22Rv1 (cell line): ENCODE results near the gene AGAP1.
"Not testable (repeated sequence)": the region's sequence is repeated elsewhere in the genome, so short reads cannot be mapped to it uniquely, and the experiment has no call there.

Source experiments
- H3K27ac ChIP-seq: fragments of 450-650 bp; 2 replicates; pipeline ENCODE4 v1.5.1; 2017
- ZFX ChIP-seq: fragments of 450-650 bp; IDR thresholded peaks from 2 replicates; pipeline ENCODE4 v1.6.1; 2017; ENCODE audit warnings: antibody characterized with exemption, borderline replicate concordance
- TF ChIP-seq, protein P1 (sequence below): fragments of 450-650 bp; IDR thresholded peaks from 2 replicates; pipeline ENCODE4 v1.5.1; 2017; ENCODE audit warnings: mild to moderate bottlenecking

AGAP1 gene

DNA sequence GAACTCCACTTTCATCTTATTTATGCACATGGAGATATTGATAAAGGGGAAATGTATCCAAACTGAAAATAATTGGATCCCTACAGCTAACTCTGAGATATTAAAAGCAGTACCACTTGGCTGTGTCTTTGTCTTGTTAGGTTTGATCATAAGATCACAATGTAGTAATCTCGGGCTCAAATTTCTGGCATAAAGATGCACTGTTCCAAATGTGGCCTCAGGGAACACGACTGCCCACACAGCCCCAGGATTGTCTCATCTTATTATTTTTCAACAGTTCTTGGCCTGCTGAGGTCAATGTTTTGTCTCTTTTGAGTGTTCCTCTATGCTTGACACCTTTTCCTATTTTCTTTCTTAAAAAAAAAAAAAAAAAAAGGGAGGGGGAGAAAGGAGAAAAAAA is 560.3 kb downstream of the AGAP1 start:
- no peak for TF ChIP-seq ZFX
- TF ChIP-seq, protein P1, sequence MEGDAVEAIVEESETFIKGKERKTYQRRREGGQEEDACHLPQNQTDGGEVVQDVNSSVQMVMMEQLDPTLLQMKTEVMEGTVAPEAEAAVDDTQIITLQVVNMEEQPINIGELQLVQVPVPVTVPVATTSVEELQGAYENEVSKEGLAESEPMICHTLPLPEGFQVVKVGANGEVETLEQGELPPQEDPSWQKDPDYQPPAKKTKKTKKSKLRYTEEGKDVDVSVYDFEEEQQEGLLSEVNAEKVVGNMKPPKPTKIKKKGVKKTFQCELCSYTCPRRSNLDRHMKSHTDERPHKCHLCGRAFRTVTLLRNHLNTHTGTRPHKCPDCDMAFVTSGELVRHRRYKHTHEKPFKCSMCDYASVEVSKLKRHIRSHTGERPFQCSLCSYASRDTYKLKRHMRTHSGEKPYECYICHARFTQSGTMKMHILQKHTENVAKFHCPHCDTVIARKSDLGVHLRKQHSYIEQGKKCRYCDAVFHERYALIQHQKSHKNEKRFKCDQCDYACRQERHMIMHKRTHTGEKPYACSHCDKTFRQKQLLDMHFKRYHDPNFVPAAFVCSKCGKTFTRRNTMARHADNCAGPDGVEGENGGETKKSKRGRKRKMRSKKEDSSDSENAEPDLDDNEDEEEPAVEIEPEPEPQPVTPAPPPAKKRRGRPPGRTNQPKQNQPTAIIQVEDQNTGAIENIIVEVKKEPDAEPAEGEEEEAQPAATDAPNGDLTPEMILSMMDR, result no peak
- no peak overlapping the region for H3K27ac ChIP-seq

DNA sequence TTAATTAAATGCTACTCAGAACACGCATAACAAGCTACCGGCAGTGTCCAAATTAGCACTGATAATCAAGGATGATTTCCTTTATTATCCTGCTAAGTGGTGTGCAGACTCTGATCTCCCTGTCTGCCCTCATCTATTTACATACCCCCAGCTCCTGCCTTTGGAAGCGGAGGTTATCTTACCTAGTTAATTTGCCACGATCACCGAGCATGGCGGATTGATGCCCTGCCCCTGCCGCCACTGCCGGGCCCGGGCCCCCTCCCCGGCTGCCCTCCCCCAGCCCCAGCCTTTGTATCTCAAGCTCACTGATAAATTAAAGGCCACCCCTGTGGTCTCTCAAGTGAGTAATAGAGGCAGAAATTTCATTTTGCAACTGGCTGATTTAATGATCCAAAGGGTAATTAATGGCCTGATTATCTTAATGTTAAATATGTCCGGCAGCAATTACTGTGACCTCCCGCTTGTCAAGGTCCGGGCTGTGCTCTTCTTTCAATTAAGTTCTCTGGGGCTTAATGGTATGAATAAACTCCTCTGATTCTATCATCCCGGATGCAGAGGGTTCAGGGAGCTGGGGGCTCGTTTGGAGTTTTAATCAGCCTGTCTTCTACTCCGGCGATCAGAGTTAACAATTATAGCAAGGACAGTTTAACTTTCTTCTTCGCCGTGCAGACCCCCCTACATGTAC is 560.9 kb downstream of the AGAP1 start:
- no peak for TF ChIP-seq ZFX
- TF ChIP-seq, protein P1, result no peak

DNA sequence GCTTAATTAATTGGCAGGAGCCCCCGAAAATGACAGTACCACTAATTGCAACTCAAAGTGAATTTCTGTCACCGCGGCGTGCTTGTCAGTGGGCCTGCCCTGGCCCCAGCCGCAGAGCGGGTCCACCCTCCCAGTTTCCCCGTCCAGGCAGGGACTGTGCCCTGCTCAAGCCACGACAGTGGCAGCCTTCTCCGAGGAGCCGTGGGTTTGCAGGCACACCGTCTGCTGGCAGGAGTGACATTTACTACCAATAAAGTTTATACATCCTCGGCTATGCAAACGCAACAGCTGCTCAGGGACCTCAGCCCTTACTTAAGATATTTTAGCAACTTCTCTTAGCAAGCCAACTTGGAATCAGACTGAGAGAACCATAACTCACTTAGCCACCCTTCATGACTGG is 561.6 kb downstream of the AGAP1 start:
- H3K27ac ChIP-seq, result no peak overlapping the region
- no peak for TF ChIP-seq ZFX
- TF ChIP-seq, protein P1, result no peak

More for the DNA sequence above, 560.9 kb downstream of the AGAP1 start:
- H3K27ac ChIP-seq, result no peak overlapping the region

DNA sequence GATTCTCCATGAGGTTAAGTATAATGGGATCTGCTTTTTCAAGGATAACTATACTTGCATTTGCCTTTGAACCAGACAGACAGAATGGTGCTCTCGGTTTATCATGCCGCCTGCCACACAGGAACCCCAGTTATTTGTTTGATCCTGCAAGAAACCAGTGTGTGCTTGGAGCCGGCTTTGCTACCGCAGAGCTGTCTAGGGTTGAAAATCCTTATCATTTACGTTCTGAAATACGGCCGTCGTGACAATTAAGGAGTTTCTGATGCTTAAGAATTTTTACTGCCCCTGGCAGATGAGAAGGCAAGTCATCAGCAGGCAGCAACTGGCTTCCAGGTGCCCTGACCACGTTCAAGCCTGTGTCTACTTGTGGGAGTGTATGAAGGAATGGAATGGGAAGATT is 562.3 kb downstream of the AGAP1 start:
- TF ChIP-seq, protein P1, result no peak
- TF ChIP-seq ZFX, result no peak

DNA sequence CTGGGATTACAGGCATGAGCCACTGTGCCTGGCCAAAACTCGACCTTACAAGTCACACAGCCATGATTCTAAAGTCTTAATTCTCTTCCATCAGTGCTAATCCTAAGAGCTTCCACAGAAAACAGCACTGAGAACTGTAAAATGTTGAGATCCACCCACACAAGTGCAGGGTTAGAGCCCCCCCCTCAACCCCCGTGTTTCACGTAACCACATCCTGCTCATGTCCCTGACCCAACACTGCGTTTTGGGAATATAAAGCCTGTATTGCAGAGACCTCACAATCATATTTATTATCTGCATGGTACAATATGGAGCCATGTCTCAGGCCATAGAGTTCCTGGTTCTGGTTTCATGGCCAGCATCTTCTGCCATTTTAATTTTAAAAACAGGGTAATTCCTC is 563.5 kb downstream of the AGAP1 start:
- H3K27ac ChIP-seq, result no peak overlapping the region
- TF ChIP-seq ZFX, result no peak
- TF ChIP-seq, protein P1, result no peak

More for the DNA sequence above, 562.3 kb downstream of the AGAP1 start:
- no peak overlapping the region for H3K27ac ChIP-seq

DNA sequence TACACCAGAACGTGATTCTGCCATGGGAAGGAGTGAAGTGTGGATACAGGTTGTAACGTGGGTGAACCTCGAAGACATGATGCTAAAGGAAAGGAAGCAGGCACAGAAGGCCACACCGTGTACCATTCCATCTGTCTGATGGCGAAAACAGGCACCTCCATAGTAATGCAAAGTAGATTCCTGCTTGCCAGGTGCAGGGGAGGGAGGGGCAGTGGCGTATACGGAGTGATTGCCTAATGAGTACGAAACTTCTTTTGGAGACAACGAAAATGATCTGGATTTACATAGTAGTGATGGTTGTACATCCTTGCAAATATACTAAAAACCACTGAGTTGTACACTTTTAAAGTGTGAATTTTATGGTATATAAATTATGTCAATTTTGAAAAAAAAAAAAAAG is 567.7 kb downstream of the AGAP1 start:
- TF ChIP-seq, protein P1, result no peak
- no peak for TF ChIP-seq ZFX
- H3K27ac ChIP-seq, result no peak overlapping the region

DNA sequence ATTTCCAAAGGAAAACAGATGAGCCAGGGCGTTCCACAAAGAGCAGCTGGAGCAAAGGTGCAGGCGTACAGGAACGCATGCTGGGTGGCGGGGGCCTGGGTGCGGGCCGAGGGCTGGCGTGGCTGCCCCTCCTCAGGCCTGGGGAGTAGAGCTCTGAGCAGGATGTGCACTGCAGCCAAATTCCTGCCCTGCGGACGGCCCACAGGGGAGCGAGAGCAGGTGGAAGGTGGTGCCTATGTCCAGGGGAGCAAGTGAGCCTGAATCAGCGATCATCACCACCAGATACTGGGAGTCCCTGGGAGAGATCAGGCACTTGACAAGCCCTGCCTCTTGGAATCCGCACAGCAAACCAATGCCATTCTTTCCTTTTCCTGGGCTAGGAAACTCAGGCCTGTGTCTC is 568.1 kb downstream of the AGAP1 start:
- no peak overlapping the region for H3K27ac ChIP-seq
- TF ChIP-seq, protein P1, result no peak
- no peak for TF ChIP-seq ZFX

DNA sequence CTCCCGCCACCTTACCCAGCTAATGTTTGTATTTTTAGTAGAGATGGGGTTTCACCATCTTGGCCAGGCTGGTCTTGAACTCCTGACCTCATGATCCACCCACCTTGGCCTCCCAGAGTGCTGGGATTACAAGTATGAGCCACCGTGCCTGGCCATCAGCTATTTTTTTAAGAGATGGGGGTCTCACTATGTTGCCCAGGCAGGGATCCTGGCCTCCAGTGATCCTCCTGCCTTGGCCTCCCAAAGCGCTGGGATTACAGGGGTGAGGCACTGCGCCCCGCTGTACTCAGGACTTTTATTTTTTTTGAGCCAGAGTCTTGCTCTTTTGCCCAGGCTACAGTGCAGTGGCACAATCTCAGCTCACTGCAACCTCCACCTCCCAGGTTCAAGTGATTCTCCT is 569.0 kb downstream of the AGAP1 start:
- H3K27ac ChIP-seq, result not testable (repeated sequence)
